ENCODE measurements around the gene ABCA3.

Gene ABCA3

GRCh38 chr16:2236337-2237101 is 104.0 kb downstream of the ABCA3 start, which contains the start of gene DNASE1L2:
TSS of gene DNASE1L2 (plus strand) at chr16:2236444. CDS start at chr16:2236817, 373 bp downstream.
- Mint-ChIP-seq H3K27me3 (ENCODE audit: low read depth) (no peaks in the 10 kb centered on the region), H3K36me3 (ENCODE audit: low read depth) (peaks cover 5% of the 10 kb centered on the region), H3K9me3 (no peaks in the 10 kb centered on the region), H3K4me1 (ENCODE audit: low read depth) (no peaks in the 10 kb centered on the region), H3K27ac (no peak within 1 kb of the TSS), H3K4me3 (no peak within 1 kb of the TSS)

- Mint-ChIP-seq H3K27me3 (ENCODE audit: low read depth) (no peaks in the 10 kb centered on the region), H3K4me1 (ENCODE audit: low read depth) (no peaks in the 10 kb centered on the region), H3K9me3 (no peaks in the 10 kb centered on the region), H3K36me3 (ENCODE audit: low read depth) (peaks cover 5% of the 10 kb centered on the region), H3K27ac (no peak overlapping the region), H3K4me3 (no peak overlapping the region)
These were observed 104.7 kb downstream of the ABCA3 start for GRCh38 chr16:2235695-2236336.

GRCh38 chr16:2235234-2235651 is 105.3 kb downstream of the ABCA3 start:
- no peak overlapping the region for H3K27ac Mint-ChIP-seq
- H3K27me3 Mint-ChIP-seq (ENCODE audit: low read depth) = no peaks in the 10 kb centered on the region
- H3K4me1 Mint-ChIP-seq (ENCODE audit: low read depth) = no peaks in the 10 kb centered on the region
- peaks cover 5% of the 10 kb centered on the region for H3K36me3 Mint-ChIP-seq (ENCODE audit: low read depth)
- no peaks in the 10 kb centered on the region for H3K9me3 Mint-ChIP-seq
- H3K4me3 Mint-ChIP-seq = no peak overlapping the region

- Mint-ChIP-seq H3K27ac (no peak overlapping the region), H3K4me1 (ENCODE audit: low read depth) (no peaks in the 10 kb centered on the region), H3K27me3 (ENCODE audit: low read depth) (no peaks in the 10 kb centered on the region), H3K9me3 (no peaks in the 10 kb centered on the region), H3K4me3 (no peak overlapping the region), H3K36me3 (ENCODE audit: low read depth) (peaks cover 8% of the 10 kb centered on the region)
These were observed 105.7 kb downstream of the ABCA3 start for GRCh38 chr16:2234813-2235170.

- H3K27me3 Mint-ChIP-seq (ENCODE audit: low read depth) = no peaks in the 10 kb centered on the region
- H3K9me3 Mint-ChIP-seq = no peaks in the 10 kb centered on the region
- no peak overlapping the region for H3K27ac Mint-ChIP-seq
- H3K4me3 Mint-ChIP-seq = no peak overlapping the region
- peaks cover 7% of the 10 kb centered on the region for H3K36me3 Mint-ChIP-seq (ENCODE audit: low read depth)
- no peaks in the 10 kb centered on the region for H3K4me1 Mint-ChIP-seq (ENCODE audit: low read depth)
These were observed 106.4 kb downstream of the ABCA3 start for GRCh38 chr16:2233872-2234812.

- H3K27ac Mint-ChIP-seq = no peak overlapping the region
- no peaks in the 10 kb centered on the region for H3K4me1 Mint-ChIP-seq (ENCODE audit: low read depth)
- no peaks in the 10 kb centered on the region for H3K27me3 Mint-ChIP-seq (ENCODE audit: low read depth)
- no peak overlapping the region for H3K4me3 Mint-ChIP-seq
- peaks cover 7% of the 10 kb centered on the region for H3K36me3 Mint-ChIP-seq (ENCODE audit: low read depth)
- no peaks in the 10 kb centered on the region for H3K9me3 Mint-ChIP-seq
These were observed 107.3 kb downstream of the ABCA3 start for GRCh38 chr16:2233046-2233775.

GRCh38 chr16:2232094-2232990 is 108.2 kb downstream of the ABCA3 start:
- Mint-ChIP-seq H3K9me3 (no peaks in the 10 kb centered on the region), H3K4me1 (ENCODE audit: low read depth) (no peaks in the 10 kb centered on the region), H3K4me3 (no peak overlapping the region), H3K27me3 (ENCODE audit: low read depth) (no peaks in the 10 kb centered on the region), H3K36me3 (ENCODE audit: low read depth) (peaks cover 7% of the 10 kb centered on the region), H3K27ac (no peak overlapping the region)

GRCh38 chr16:2231016-2231931 is 109.3 kb downstream of the ABCA3 start:
- H3K4me3 Mint-ChIP-seq = no peak overlapping the region
- peaks cover under 1% of the 10 kb centered on the region for H3K4me1 Mint-ChIP-seq (ENCODE audit: low read depth)
- H3K36me3 Mint-ChIP-seq (ENCODE audit: low read depth) = peaks cover 7% of the 10 kb centered on the region
- no peaks in the 10 kb centered on the region for H3K27me3 Mint-ChIP-seq (ENCODE audit: low read depth)
- H3K9me3 Mint-ChIP-seq = no peaks in the 10 kb centered on the region
- H3K27ac Mint-ChIP-seq = no peak overlapping the region

- H3K9me3 Mint-ChIP-seq = no peaks in the 10 kb centered on the region
- H3K4me3 Mint-ChIP-seq = no peak overlapping the region
- H3K27ac Mint-ChIP-seq = no peak overlapping the region
- no peaks in the 10 kb centered on the region for H3K27me3 Mint-ChIP-seq (ENCODE audit: low read depth)
- H3K36me3 Mint-ChIP-seq (ENCODE audit: low read depth) = peaks cover 6% of the 10 kb centered on the region
- peaks cover 5% of the 10 kb centered on the region for H3K4me1 Mint-ChIP-seq (ENCODE audit: low read depth)
These were observed 110.2 kb downstream of the ABCA3 start for GRCh38 chr16:2230376-2230775.

GRCh38 chr16:2229632-2230250 is 110.8 kb downstream of the ABCA3 start:
- H3K36me3 Mint-ChIP-seq (ENCODE audit: low read depth) = peaks cover 4% of the 10 kb centered on the region
- H3K9me3 Mint-ChIP-seq = no peaks in the 10 kb centered on the region
- H3K4me1 Mint-ChIP-seq (ENCODE audit: low read depth) = peaks cover 5% of the 10 kb centered on the region
- no peaks in the 10 kb centered on the region for H3K27me3 Mint-ChIP-seq (ENCODE audit: low read depth)
- H3K27ac Mint-ChIP-seq = no peak overlapping the region
- H3K4me3 Mint-ChIP-seq = no peak overlapping the region

- Mint-ChIP-seq H3K27ac (no peak overlapping the region), H3K9me3 (no peaks in the 10 kb centered on the region), H3K4me1 (ENCODE audit: low read depth) (peaks cover 9% of the 10 kb centered on the region), H3K36me3 (ENCODE audit: low read depth) (peaks cover 4% of the 10 kb centered on the region), H3K4me3 (no peak overlapping the region), H3K27me3 (ENCODE audit: low read depth) (no peaks in the 10 kb centered on the region)
These were observed 111.4 kb downstream of the ABCA3 start for GRCh38 chr16:2229091-2229490.

- no peaks in the 10 kb centered on the region for H3K9me3 Mint-ChIP-seq
- peaks cover 9% of the 10 kb centered on the region for H3K4me1 Mint-ChIP-seq (ENCODE audit: low read depth)
- no peaks in the 10 kb centered on the region for H3K27me3 Mint-ChIP-seq (ENCODE audit: low read depth)
- H3K36me3 Mint-ChIP-seq (ENCODE audit: low read depth) = peaks cover 4% of the 10 kb centered on the region
- H3K27ac Mint-ChIP-seq = no peak overlapping the region
- H3K4me3 Mint-ChIP-seq = no peak overlapping the region
These were observed 112.2 kb downstream of the ABCA3 start for GRCh38 chr16:2228161-2228824.
